Measurements from ENCODE around the gene ADGRL3. TPM values are rescaled to one million over a fixed set of nuclear protein-coding genes. Genes with fewer than 3 reads are reported as not detected.
"Not testable (repeated sequence)": the region's sequence is repeated elsewhere in the genome, so short reads cannot be mapped to it uniquely, and the experiment has no call there.

The ADGRL3 gene
- total RNA-seq, 1 donor from 2014 or later: 93.6 TPM

DNA sequence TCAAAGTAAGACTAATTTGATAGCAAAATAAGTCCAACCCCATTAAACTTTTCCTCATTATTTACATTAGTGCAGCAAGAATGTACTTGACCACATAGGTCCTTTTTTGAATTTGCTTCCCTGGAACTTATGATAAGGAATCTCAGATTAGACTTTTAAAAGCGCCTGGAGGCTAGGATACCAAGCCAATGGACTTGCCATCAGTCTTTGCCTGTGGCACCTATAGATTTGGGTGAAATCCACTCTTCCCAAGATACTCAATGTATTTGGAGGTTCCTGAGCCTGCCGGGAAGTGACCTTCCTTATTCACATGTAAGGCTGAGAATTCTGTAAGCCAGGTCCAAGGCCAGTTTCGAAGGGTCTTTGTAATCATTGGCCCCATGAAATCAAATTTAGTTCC is 553.6 kb downstream of the ADGRL3 start:
- Histone ChIP-seq H3K27ac (no peak overlapping the region), H3K9me3 (ENCODE audit: low read depth) (no peaks in the 10 kb centered on the region), H3K27me3 (no peaks in the 10 kb centered on the region), H3K9ac (no peak overlapping the region), H3K4me1 (peaks cover 2% of the 10 kb centered on the region), H3K4me3 (no peak overlapping the region), H3K79me2 (ENCODE audit: low read depth) (peaks cover 21% of the 10 kb centered on the region), H4K20me1 (ENCODE audit: low read depth) (no peaks in the 10 kb centered on the region), H3K36me3 (peaks cover 4% of the 10 kb centered on the region), H3K4me2 (no peak overlapping the region), H3F3A (ENCODE audit: low read depth) (no peaks in the 10 kb centered on the region), H2AFZ (replicated peaks) (no peak overlapping the region)
- H3K4me1 Mint-ChIP-seq: no peaks in the 10 kb centered on the region
- H3K4me3 Mint-ChIP-seq: no peak overlapping the region
- no peaks in the 10 kb centered on the region for H3K27me3 Mint-ChIP-seq (ENCODE audit: insufficient read depth, low read depth)
- no peak overlapping the region for H3K27ac Mint-ChIP-seq
- H3K36me3 Mint-ChIP-seq: peaks cover 28% of the 10 kb centered on the region
- DNase-seq (ENCODE audit: low spot score): no peak
- peaks cover 44% of the 10 kb centered on the region for H3K9me3 Mint-ChIP-seq
- no peak for TF ChIP-seq EZH2phosphoT487 (IDR thresholded peaks at IDR 0.05)
- no peak for TF ChIP-seq CTCF (IDR thresholded peaks at IDR 0.05)
- TF ChIP-seq EZH2 (IDR thresholded peaks at IDR 0.05): no peak

DNA sequence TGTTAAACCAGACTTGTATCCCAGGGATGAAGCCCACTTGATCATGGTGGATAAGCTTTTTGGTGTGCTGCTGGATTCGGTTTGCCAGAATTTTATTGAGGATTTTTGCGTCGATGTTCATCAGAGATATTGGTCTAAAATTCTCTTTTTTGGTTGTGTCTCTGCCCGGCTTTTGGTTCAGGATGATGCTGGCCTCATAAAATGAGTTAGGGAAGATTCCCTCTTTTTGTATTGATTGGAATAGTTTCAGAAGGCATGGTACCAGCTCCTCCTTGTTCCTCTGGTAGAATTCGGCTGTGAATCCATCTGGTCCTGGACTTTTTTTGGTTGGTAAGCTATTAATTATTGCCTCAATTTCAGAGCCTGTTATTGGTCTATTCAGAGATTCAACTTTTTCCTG is 556.8 kb downstream of the ADGRL3 start:
- not testable (repeated sequence) for H4K20me1 ChIP-seq (ENCODE audit: low read depth); H3K4me1 ChIP-seq; H3K27ac ChIP-seq; H3K4me2 ChIP-seq; H3K4me3 ChIP-seq; H3K4me1 Mint-ChIP-seq; H3K27me3 Mint-ChIP-seq (ENCODE audit: insufficient read depth, low read depth); H3K9me3 ChIP-seq (ENCODE audit: low read depth); DNase-seq (ENCODE audit: low spot score); H3K9ac ChIP-seq; H3F3A ChIP-seq (ENCODE audit: low read depth); H3K36me3 ChIP-seq; H3K27me3 ChIP-seq; H3K4me3 Mint-ChIP-seq; H3K27ac Mint-ChIP-seq; H2AFZ ChIP-seq (replicated peaks)
- H3K9me3 Mint-ChIP-seq: peaks cover 51% of the 10 kb centered on the region
- H3K79me2 ChIP-seq (ENCODE audit: low read depth): peaks cover 22% of the 10 kb centered on the region
- peaks cover 34% of the 10 kb centered on the region for H3K36me3 Mint-ChIP-seq

- DNase-seq (ENCODE audit: low spot score); H3K27me3 Mint-ChIP-seq (ENCODE audit: insufficient read depth, low read depth); H3K9ac ChIP-seq; H3K4me1 ChIP-seq; H3K4me3 ChIP-seq; H3K27ac ChIP-seq; H3F3A ChIP-seq (ENCODE audit: low read depth); H3K27me3 ChIP-seq; H2AFZ ChIP-seq (replicated peaks); H3K4me1 Mint-ChIP-seq; H4K20me1 ChIP-seq (ENCODE audit: low read depth); H3K27ac Mint-ChIP-seq; H3K36me3 ChIP-seq; H3K4me3 Mint-ChIP-seq; H3K9me3 ChIP-seq (ENCODE audit: low read depth); H3K4me2 ChIP-seq: not testable (repeated sequence)
- peaks cover 54% of the 10 kb centered on the region for H3K9me3 Mint-ChIP-seq
- H3K36me3 Mint-ChIP-seq: peaks cover 37% of the 10 kb centered on the region
- H3K79me2 ChIP-seq (ENCODE audit: low read depth): peaks cover 28% of the 10 kb centered on the region
These were observed 557.9 kb downstream of the ADGRL3 start for GRCh38 chr4:61757983-61758382.

- H3F3A ChIP-seq (ENCODE audit: low read depth); H4K20me1 ChIP-seq (ENCODE audit: low read depth); H3K4me3 Mint-ChIP-seq; DNase-seq (ENCODE audit: low spot score); H3K4me1 ChIP-seq; H3K27me3 Mint-ChIP-seq (ENCODE audit: insufficient read depth, low read depth); H3K27ac Mint-ChIP-seq; H3K9me3 ChIP-seq (ENCODE audit: low read depth); H3K9ac ChIP-seq; H2AFZ ChIP-seq (replicated peaks); H3K4me1 Mint-ChIP-seq; H3K4me3 ChIP-seq; H3K36me3 ChIP-seq; H3K27me3 ChIP-seq; H3K4me2 ChIP-seq; H3K27ac ChIP-seq: not testable (repeated sequence)
- H3K36me3 Mint-ChIP-seq: peaks cover 37% of the 10 kb centered on the region
- H3K79me2 ChIP-seq (ENCODE audit: low read depth): peaks cover 27% of the 10 kb centered on the region
- H3K9me3 Mint-ChIP-seq: peaks cover 54% of the 10 kb centered on the region
These were observed 558.5 kb downstream of the ADGRL3 start for GRCh38 chr4:61758596-61758995.

GRCh38 chr4:61759245-61759644 is 559.1 kb downstream of the ADGRL3 start:
- H3F3A ChIP-seq (ENCODE audit: low read depth); H3K4me2 ChIP-seq; H3K4me1 Mint-ChIP-seq; H3K4me3 Mint-ChIP-seq; H3K9me3 ChIP-seq (ENCODE audit: low read depth); DNase-seq (ENCODE audit: low spot score); H3K36me3 ChIP-seq; H3K27me3 ChIP-seq; H3K4me1 ChIP-seq; H3K27ac Mint-ChIP-seq; H3K27me3 Mint-ChIP-seq (ENCODE audit: insufficient read depth, low read depth); H4K20me1 ChIP-seq (ENCODE audit: low read depth); H3K9ac ChIP-seq; H3K27ac ChIP-seq; H2AFZ ChIP-seq (replicated peaks); H3K4me3 ChIP-seq: not testable (repeated sequence)
- H3K9me3 Mint-ChIP-seq: peaks cover 54% of the 10 kb centered on the region
- peaks cover 39% of the 10 kb centered on the region for H3K36me3 Mint-ChIP-seq
- peaks cover 26% of the 10 kb centered on the region for H3K79me2 ChIP-seq (ENCODE audit: low read depth)

- not testable (repeated sequence) for H3F3A ChIP-seq (ENCODE audit: low read depth); H3K27ac Mint-ChIP-seq; H4K20me1 ChIP-seq (ENCODE audit: low read depth); H3K9ac ChIP-seq; H3K27me3 Mint-ChIP-seq (ENCODE audit: insufficient read depth, low read depth); H3K27ac ChIP-seq; H3K4me1 Mint-ChIP-seq; H3K27me3 ChIP-seq; DNase-seq (ENCODE audit: low spot score); H3K4me2 ChIP-seq; H3K4me1 ChIP-seq; H3K4me3 Mint-ChIP-seq; H3K36me3 ChIP-seq; H2AFZ ChIP-seq (replicated peaks); H3K9me3 ChIP-seq (ENCODE audit: low read depth); H3K4me3 ChIP-seq
- Mint-ChIP-seq H3K36me3 (peaks cover 40% of the 10 kb centered on the region), H3K9me3 (peaks cover 52% of the 10 kb centered on the region)
- peaks cover 21% of the 10 kb centered on the region for H3K79me2 ChIP-seq (ENCODE audit: low read depth)
These were observed 559.8 kb downstream of the ADGRL3 start for GRCh38 chr4:61759885-61760284.

Measured in neural progenitor cell (in vitro differentiated cells).